B cell (primary cell): ENCODE measurements around the gene CGB8. TPM values are rescaled to one million over a fixed set of nuclear protein-coding genes. Genes with fewer than 3 reads are reported as not detected.

Experiments used
- ATAC-seq: fragments of 200-7000 bp; cut with Tn5 transposase; one replicate; pipeline ENCODE4 v1.10.0; 2021; ENCODE audit warnings: low read depth, mild to moderate bottlenecking, moderate number of reproducible peaks, moderate library complexity
- CTCF ChIA-PET: fragments of 350-600 bp; sonication (Branson Sonifier 250); formaldehyde crosslinking; loops from one replicate; lab custom pipeline; 2021; ENCODE audit warnings: antibody characterized with exemption, inconsistent platforms; lab: Charles Lee
- POLR2A ChIA-PET: fragments of 350-600 bp; sonication (Branson Sonifier 250); formaldehyde crosslinking; loops from one replicate; lab custom pipeline; 2021; ENCODE audit warnings: antibody characterized with exemption; lab: Charles Lee
- DNase-seq: peaks from one replicate; pipeline ENCODE4 v3.0.0; 2013
- H2AFZ ChIP-seq: 2 replicates; pipeline ENCODE4 v1.6.1; 2012; ENCODE audit warnings: mild to moderate bottlenecking, low read depth, low read length; ENCODE audit not compliant: insufficient read depth, poor library complexity, severe bottlenecking
- H3K27ac ChIP-seq, 2 donors: 1 replicate in 1 of 2; 2 replicates in 1 of 2; pipeline ENCODE4 v1.5.1; 2012 to 2013; ENCODE audit warnings: low read length in 2 of 2, mild to moderate bottlenecking in 2 of 2, moderate library complexity in 1 of 2
- H3K27me3 ChIP-seq, 4 experiments: fragments of 200-600 bp in 1 of 4; sonication (generic) in 1 of 4; replicated peaks in 1 of 4; 1 replicate in 2 of 4; 2 replicates in 2 of 4; pipeline versions ENCODE4 v1.6.1 to v1.7.0; 2013 to 2016; ENCODE audit warnings: low read length in 3 of 4, mild to moderate bottlenecking in 2 of 4, mixed read lengths in 1 of 4, moderate library complexity in 1 of 4; ENCODE audit not compliant: insufficient read depth in 4 of 4, control insufficient read depth in 3 of 4; ENCODE audit errors: control extremely low read depth in 1 of 4
- H3K36me3 ChIP-seq, 2 experiments: replicated peaks in 1 of 2; 1 replicate in 1 of 2; 2 replicates in 1 of 2; pipeline versions ENCODE4 v1.6.1 to v1.7.1; 2013; ENCODE audit warnings: low read length in 1 of 2; ENCODE audit not compliant: insufficient read depth in 2 of 2, control insufficient read depth in 1 of 2; ENCODE audit errors: control extremely low read depth in 1 of 2, extremely low read depth in 1 of 2
- H3K4me1 ChIP-seq, 2 donors: fragments of 200-600 bp in 1 of 2; sonication (generic) in 1 of 2; 1 replicate in 1 of 2; 2 replicates in 1 of 2; pipeline versions ENCODE4 v1.5.1 to v1.6.1; 2013 to 2017; ENCODE audit warnings: low read length in 2 of 2; ENCODE audit not compliant: control insufficient read depth in 2 of 2, insufficient read depth in 2 of 2
- H3K4me2 ChIP-seq: replicated peaks from 2 replicates; pipeline ENCODE3; 2012; ENCODE audit warnings: mild to moderate bottlenecking, low read depth, low read length; ENCODE audit not compliant: poor library complexity, severe bottlenecking
- H3K4me3 ChIP-seq, 5 experiments: fragments of 200-600 bp in 1 of 5; sonication (generic) in 1 of 5; 1 replicate in 3 of 5; 2 replicates in 2 of 5; pipeline versions ENCODE4 v1.5.1 to v1.7.0; 2011 to 2016; ENCODE audit warnings: low read length in 4 of 5, mild to moderate bottlenecking in 4 of 5, low read depth in 2 of 5, control low read depth in 1 of 5, moderate library complexity in 1 of 5; ENCODE audit not compliant: insufficient read depth in 1 of 5; ENCODE audit errors: control extremely low read depth in 1 of 5, extremely low read depth in 1 of 5
- H3K79me2 ChIP-seq: fragments of 200-600 bp; sonication (generic); one replicate; pipeline ENCODE4 v1.6.0; 2016; ENCODE audit warnings: low read length; ENCODE audit not compliant: control insufficient read depth, insufficient read depth
- H3K9ac ChIP-seq: fragments of 200-600 bp; sonication (generic); 2 replicates; pipeline ENCODE4 v1.6.1; 2017; ENCODE audit warnings: mild to moderate bottlenecking, low read length, moderate library complexity
- H3K9me3 ChIP-seq, 3 donors: one replicate each; pipeline versions ENCODE4 v1.6.1 to v1.7.1; 2013; ENCODE audit warnings: low read length in 2 of 3; ENCODE audit not compliant: control insufficient read depth in 2 of 3, insufficient read depth in 1 of 3; ENCODE audit errors: control extremely low read depth in 1 of 3
- H4K20me1 ChIP-seq: 2 replicates; pipeline ENCODE4 v1.6.0; 2012; ENCODE audit warnings: mild to moderate bottlenecking, low read length; ENCODE audit not compliant: insufficient read depth, control insufficient read depth, poor library complexity, severe bottlenecking
- H3K27ac Mint-ChIP-seq: one replicate; pipeline ENCODE4 v1.8.0; 2021; ENCODE audit warnings: mixed read lengths
- H3K27me3 Mint-ChIP-seq: one replicate; pipeline ENCODE4 v1.8.0; 2021; ENCODE audit warnings: mixed read lengths
- H3K4me1 Mint-ChIP-seq: one replicate; pipeline ENCODE4 v1.8.0; 2021; ENCODE audit warnings: mixed read lengths
- H3K4me3 Mint-ChIP-seq: one replicate; pipeline ENCODE4 v1.8.0; 2021; ENCODE audit warnings: mixed read lengths
- H3K9me3 Mint-ChIP-seq: one replicate; pipeline ENCODE4 v1.8.0; 2022; ENCODE audit warnings: mixed read lengths; ENCODE audit not compliant: insufficient read depth
- CTCF ChIP-seq: fragments of 200-600 bp; IDR thresholded peaks from one replicate; pipeline ENCODE4 v1.8.0; 2022; ENCODE audit warnings: antibody characterized with exemption, mild to moderate bottlenecking
- EZH2 ChIP-seq: IDR thresholded peaks from 2 replicates; pipeline ENCODE4 v1.6.1; 2012; ENCODE audit warnings: borderline replicate concordance, low read depth, mild to moderate bottlenecking, moderate library complexity, low read length; ENCODE audit not compliant: insufficient read depth, poor library complexity, severe bottlenecking
- WGBS: methylation state at CpG from one replicate; pipeline ENCODE4 v1.1.5; 2013; ENCODE audit warnings: missing lambda C conversion rate; ENCODE audit not compliant: insufficient coverage; 5-methylcytosine and 5-hydroxymethylcytosine counted together
- intact Hi-C: fragments of 100-400 bp; cut with micrococcal nuclease; formaldehyde crosslinking; loops from one replicate; pipeline ENCODE4 v1.10.0; 2022
- polyA plus RNA-seq: library from polyadenylated mRNA; depleted of rRNA; stranded (reverse); fragments of >200 nt; gene quantifications from 2 replicates; pipeline ENCODE4 v1.2.3, GENCODE V29; 2012
- total RNA-seq, 2 donors: library from RNA; stranded (reverse); fragments of 120-200 nt in 1 of 2; gene quantifications; 1 replicate in 1 of 2; 2 replicates in 1 of 2; pipeline versions ENCODE4 v1.2.3 to v1.2.4, GENCODE V29; 2013 to 2022

Gene CGB8
- total and polyA plus RNA-seq, 2 donors (not counting 1 experiment from before 2014, with no cell fraction given), result not detected

- Histone ChIP-seq H3K79me2 (peaks cover 4% of the 10 kb centered on the region), H3K9me3 (no peaks in the 10 kb centered on the region), H3K9ac (no peak overlapping the region), H3K4me2 (no peak overlapping the region), H4K20me1 (peaks cover 6% of the 10 kb centered on the region), H3K27me3 (no peaks in the 10 kb centered on the region), H3K4me3 (no peak overlapping the region), H3K36me3 (peaks cover 0 to 39% of the 10 kb centered on the region in 2 experiments), H2AFZ (no peak overlapping the region), H3K27ac (no peak overlapping the region), H3K4me1 (peaks cover 0 to 6% of the 10 kb centered on the region in 2 donors)
- ATAC-seq (no peak), DNase-seq (no peak)
- no peak overlapping the region for H3K4me3 Mint-ChIP-seq
- ChIA-PET POLR2A (no interaction called here), CTCF (interaction anchor here (0.7 to 1.0 kb wide), 3 partner anchors 15 to 214 kb away, joined by 3 to 5 read pairs (median 3); no protein-coding TSS in a partner anchor)
- H3K4me1 Mint-ChIP-seq, result peaks cover 5% of the 10 kb centered on the region
- WGBS, result 100% methylated on average over 7 of the region's 15 CpGs
- no peaks in the 10 kb centered on the region for H3K9me3 Mint-ChIP-seq
- no peak for TF ChIP-seq CTCF
- no peak for TF ChIP-seq EZH2
- H3K27me3 Mint-ChIP-seq, result no peaks in the 10 kb centered on the region
- H3K27ac Mint-ChIP-seq, result no peak overlapping the region
- intact Hi-C loops, result no loop called here
These were observed 44.8 kb downstream of the CGB8 start for GRCh38 chr19:49004133-49004532.

- Histone ChIP-seq H3K79me2 (peaks cover 42% of the 10 kb centered on the region), H3K27ac (no peak overlapping the region), H3K4me2 (no peak overlapping the region), H3K4me3 (no peak overlapping the region), H3K36me3 (peaks cover 0 to 14% of the 10 kb centered on the region in 2 experiments), H3K9ac (no peak overlapping the region), H2AFZ (no peak overlapping the region), H4K20me1 (peaks cover 20% of the 10 kb centered on the region), H3K4me1 (peaks cover 0 to 11% of the 10 kb centered on the region in 2 donors), H3K27me3 (no peaks in the 10 kb centered on the region), H3K9me3 (no peaks in the 10 kb centered on the region)
- H3K9me3 Mint-ChIP-seq, result no peaks in the 10 kb centered on the region
- no peaks in the 10 kb centered on the region for H3K27me3 Mint-ChIP-seq
- DNase-seq, result peak; percentile 68
- no peak overlapping the region for H3K27ac Mint-ChIP-seq
- peaks cover 11% of the 10 kb centered on the region for H3K4me1 Mint-ChIP-seq
- no peak overlapping the region for H3K4me3 Mint-ChIP-seq
- peak; percentile 75 for ATAC-seq
- ChIA-PET POLR2A (interaction anchor here (0.5 to 1.2 kb wide), 3 partner anchors 18 to 208 kb away, joined by 3 read pairs; no protein-coding TSS in a partner anchor), CTCF (interaction anchor here (0.8 to 1.8 kb wide), 16 partner anchors 9 to 889 kb away, joined by 3 to 10 read pairs (median 4); partner anchors contain the start of gene PLA2G4C)
- intact Hi-C loops, result loop anchor here (10.0 kb wide), 1 partner anchor 115 kb away; the partner anchor contains the start of genes C19orf73, LIN7B and PPFIA3
- TF ChIP-seq CTCF (peak; percentile 75), EZH2 (no peak)
- WGBS, result 70% methylated on average over 15 of the region's 16 CpGs
These were observed 49.2 kb downstream of the CGB8 start for GRCh38 chr19:48999481-49000325.
